A549 (cell line): ENCODE results near the gene CLECL1. TPM values are rescaled to one million over a fixed set of nuclear protein-coding genes. Genes with fewer than 3 reads are reported as not detected.

ENCODE experiments used
- ATAC-seq, 2 experiments: fragments of 200-7000 bp in 1 of 2; fragments of >200 bp in 1 of 2; cut with Nextera tagmentation in 1 of 2; cut with Tn5 transposase in 1 of 2; 3 replicates each; pipeline versions ENCODE4 v1.8.0 to v1.9.1; 2018 to 2020; ENCODE audit warnings: mild to moderate bottlenecking in 1 of 2, moderate library complexity in 1 of 2
- CTCF ChIA-PET: fragments of 300-600 bp; sonication (Branson Sonifier 250); formaldehyde crosslinking; extraction: SDS; loops from one replicate; lab custom pipeline; 2021; ENCODE audit warnings: antibody characterized with exemption, inconsistent platforms; lab: Yijun Ruan, JAX
- POLR2A ChIA-PET: fragments of 350-600 bp; formaldehyde crosslinking; extraction: SDS; loops from one replicate; lab custom pipeline; 2021; ENCODE audit warnings: antibody characterized with exemption, inconsistent platforms; lab: Yijun Ruan, JAX
- DNase-seq, 2 experiments: peaks; one replicate each; pipeline versions ENCODE4 v3.0.0 to v3.0.0-alpha.2; 2011 to 2016; ENCODE audit warnings: low read depth in 1 of 2, low spot score in 1 of 2
- FAIRE-seq: peaks from 2 replicates; lab custom pipeline; 2011; peaks lifted over from hg19 to GRCh38; lab: Jason Lieb, UNC
- H3K27ac ChIP-seq, 2 experiments: fragments of >200 bp; sonication (Bioruptor Twin); formaldehyde crosslinking; 3 replicates each; pipeline ENCODE4 v1.5.1; 2016 to 2017
- H3K4me1 ChIP-seq: fragments of >200 bp; sonication (Bioruptor Twin); formaldehyde crosslinking; 3 replicates; pipeline ENCODE4 v1.6.1; 2016
- H3K4me2 ChIP-seq: fragments of >200 bp; sonication (Bioruptor Twin); formaldehyde crosslinking; 3 replicates; pipeline ENCODE4 v1.6.1; 2016
- H3K4me3 ChIP-seq: fragments of >200 bp; sonication (Bioruptor Twin); formaldehyde crosslinking; 3 replicates; pipeline ENCODE4 v1.5.1; 2016
- H3K9me3 ChIP-seq: fragments of >200 bp; sonication (Bioruptor Twin); formaldehyde crosslinking; 3 replicates; pipeline ENCODE4 v1.6.1; 2016
- BHLHE40 ChIP-seq: IDR thresholded peaks from 2 replicates; pipeline ENCODE4 v1.6.1; 2012; ENCODE audit warnings: low read depth, low read length, inconsistent platforms
- CBX8 ChIP-seq: fragments of 200-600 bp; sonication (generic); IDR thresholded peaks from 2 replicates; pipeline ENCODE4 v1.6.1; 2016
- CEBPB ChIP-seq, 2 experiments: fragments of >200 bp in 1 of 2; sonication (Bioruptor Twin) in 1 of 2; formaldehyde crosslinking in 1 of 2; IDR thresholded peaks; 2 replicates each; pipeline ENCODE4 v1.6.1; 2012 to 2016
- CHD4 ChIP-seq: fragments of 200-600 bp; sonication (generic); IDR thresholded peaks from 2 replicates; pipeline ENCODE4 v1.6.1; 2016; ENCODE audit warnings: antibody characterized with exemption, mild to moderate bottlenecking, borderline replicate concordance
- E2F6 ChIP-seq: IDR thresholded peaks from 2 replicates; pipeline ENCODE4 v1.6.1; 2012; ENCODE audit warnings: low read depth, borderline replicate concordance
- EP300 ChIP-seq, 2 experiments: fragments of >200 bp; sonication (Bioruptor Twin); formaldehyde crosslinking; IDR thresholded peaks; 2 replicates in 1 of 2; 3 replicates in 1 of 2; pipeline ENCODE4 v1.6.1; 2016 to 2017
- ESRRA ChIP-seq: fragments of 150-350 bp; IDR thresholded peaks from 2 replicates; pipeline ENCODE4 v1.6.1; 2014; ENCODE audit warnings: mild to moderate bottlenecking, low read length, borderline replicate concordance
- FOSL2 ChIP-seq, 2 experiments: fragments of 450-650 bp in 1 of 2; fragments of >200 bp in 1 of 2; sonication (Bioruptor Twin) in 1 of 2; formaldehyde crosslinking; IDR thresholded peaks; 2 replicates each; pipeline versions ENCODE4 v1.5.0 to v1.6.1; 2016 to 2020; ENCODE audit warnings: mild to moderate bottlenecking in 1 of 2, moderate library complexity in 1 of 2
- FOXS1 ChIP-seq: fragments of 250-450 bp; sonication (Bioruptor Pico); IDR thresholded peaks from 2 replicates; pipeline ENCODE4 v1.5.0; 2020; ENCODE audit warnings: mild to moderate bottlenecking, moderate library complexity
- HDAC2 ChIP-seq: fragments of 200-600 bp; sonication (generic); IDR thresholded peaks from 2 replicates; pipeline ENCODE4 v1.6.1; 2016
- HES2 ChIP-seq: fragments of >200 bp; sonication (Bioruptor Twin); formaldehyde crosslinking; IDR thresholded peaks from 2 replicates; pipeline ENCODE4 v1.6.1; 2016
- HEYL ChIP-seq: fragments of 250-450 bp; sonication (Bioruptor Pico); IDR thresholded peaks from 2 replicates; pipeline ENCODE4 v1.8.0; 2021; ENCODE audit warnings: mild to moderate bottlenecking, moderate library complexity
- HOXA7 ChIP-seq: fragments of 250-450 bp; sonication (Bioruptor Pico); IDR thresholded peaks from 2 replicates; pipeline ENCODE4 v1.5.0; 2020; ENCODE audit warnings: mild to moderate bottlenecking, moderate library complexity
- HOXB5 ChIP-seq: fragments of 250-450 bp; sonication (Bioruptor Pico); IDR thresholded peaks from 2 replicates; pipeline ENCODE4 v1.5.0; 2020; ENCODE audit warnings: mild to moderate bottlenecking, moderate library complexity
- JUNB ChIP-seq: fragments of >200 bp; sonication (Bioruptor Twin); formaldehyde crosslinking; IDR thresholded peaks from 2 replicates; pipeline ENCODE4 v1.6.1; 2016
- KDM1A ChIP-seq: fragments of 200-600 bp; sonication (generic); IDR thresholded peaks from 2 replicates; pipeline ENCODE4 v1.6.1; 2016; ENCODE audit warnings: low read depth, mild to moderate bottlenecking
- KDM5A ChIP-seq: fragments of 200-600 bp; sonication (generic); IDR thresholded peaks from 2 replicates; pipeline ENCODE4 v1.6.1; 2016; ENCODE audit warnings: antibody characterized with exemption, mild to moderate bottlenecking
- MAFK ChIP-seq: fragments of 450-650 bp; IDR thresholded peaks from 2 replicates; pipeline ENCODE4 v1.6.1; 2014; ENCODE audit not compliant: partially characterized antibody
- MAX ChIP-seq: IDR thresholded peaks from 2 replicates; pipeline ENCODE4 v1.6.1; 2012
- MAZ ChIP-seq: fragments of 150-350 bp; IDR thresholded peaks from 2 replicates; pipeline ENCODE4 v1.6.1; 2014; ENCODE audit warnings: antibody characterized with exemption, low read depth, low read length, borderline replicate concordance
- NFE2L2 ChIP-seq: fragments of 150-350 bp; conservative IDR thresholded peaks from 2 replicates; pipeline ENCODE4 v1.6.1; 2014; ENCODE audit warnings: low read length
- PBX3 ChIP-seq: IDR thresholded peaks from 2 replicates; pipeline ENCODE4 v1.6.1; 2012
- PHF8 ChIP-seq: fragments of 200-600 bp; sonication (generic); IDR thresholded peaks from 2 replicates; pipeline ENCODE4 v1.6.1; 2016; ENCODE audit warnings: low read depth, mild to moderate bottlenecking, antibody characterized with exemption, moderate library complexity, borderline replicate concordance
- POLR2A ChIP-seq: IDR thresholded peaks from 2 replicates; pipeline ENCODE4 v1.6.1; 2012; ENCODE audit warnings: mild to moderate bottlenecking, low read length
- POLR2AphosphoS2 ChIP-seq: conservative IDR thresholded peaks from 2 replicates; pipeline ENCODE4 v1.6.1; 2012; ENCODE audit warnings: low read length, improper control_type of control experiment, inconsistent platforms
- RARB ChIP-seq: fragments of 250-450 bp; sonication (Bioruptor Pico); IDR thresholded peaks from 2 replicates; pipeline ENCODE4 v1.8.0; 2021; ENCODE audit warnings: mild to moderate bottlenecking, moderate library complexity
- RCOR1 ChIP-seq: fragments of 150-350 bp; IDR thresholded peaks from 2 replicates; pipeline ENCODE4 v1.6.1; 2014; ENCODE audit warnings: antibody characterized with exemption, low read length, low read depth
- RFX5 ChIP-seq: fragments of 450-650 bp; IDR thresholded peaks from 2 replicates; pipeline ENCODE4 v1.7.1; 2014; ENCODE audit warnings: antibody characterized with exemption, mild to moderate bottlenecking, moderate library complexity
- SMC3 ChIP-seq: fragments of >200 bp; sonication (Bioruptor Twin); formaldehyde crosslinking; IDR thresholded peaks from 3 replicates; pipeline ENCODE4 v1.6.1; 2018; ENCODE audit warnings: inconsistent platforms
- SREBF2 ChIP-seq: fragments of 450-650 bp; IDR thresholded peaks from 2 replicates; pipeline ENCODE4 v1.6.1; 2014; ENCODE audit warnings: mild to moderate bottlenecking, moderate library complexity
- TFCP2L1 ChIP-seq: fragments of 250-450 bp; sonication (Bioruptor Pico); IDR thresholded peaks from 2 replicates; pipeline ENCODE4 v1.5.0; 2021; ENCODE audit warnings: mild to moderate bottlenecking
- USF2 ChIP-seq: fragments of 450-650 bp; IDR thresholded peaks from 2 replicates; pipeline ENCODE4 v1.6.1; 2014; ENCODE audit warnings: antibody characterized with exemption
- ZNF302 ChIP-seq: fragments of 250-450 bp; sonication (Bioruptor Pico); IDR thresholded peaks from 2 replicates; pipeline ENCODE4 v1.9.0; 2021; ENCODE audit warnings: inconsistent platforms, mild to moderate bottlenecking, moderate library complexity
- WGBS: methylation state at CpG from one replicate; pipeline ENCODE4 v1.1.6; 2017; ENCODE audit errors: missing lambda C conversion rate; 5-methylcytosine and 5-hydroxymethylcytosine counted together
- polyA plus RNA-seq, 4 experiments: library from polyadenylated mRNA; depleted of rRNA in 3 of 4; stranded (reverse); fragments of >200 nt; fragmentation: RNase III in 1 of 4; extraction: RNeasy Plus Mini Kit Qiagen cat#74134 plus additional on column Dnase treatment in 1 of 4; gene quantifications; 2 replicates in 3 of 4; 3 replicates in 1 of 4; pipeline ENCODE4 v1.2.3, GENCODE V29; 2011 to 2017

CLECL1 gene
- polyA plus RNA-seq, 2 of the 4 experiments (the other 2 are of a cell fraction), result not detected

- Histone ChIP-seq H3K27ac (no peak overlapping the region), H3K4me1 (no peaks in the 10 kb centered on the region), H3K9me3 (peaks cover 9% of the 10 kb centered on the region; the same call in 1 of the 3 replicates), H3K4me3 (no peak overlapping the region), H3K4me2 (no peak overlapping the region)
- TF ChIP-seq E2F6 (no peak), RARB (no peak), POLR2AphosphoS2 (no peak), MAX (no peak), KDM1A (no peak), FOSL2 (IDR thresholded peaks at IDR 0.05) (no peak), FOSL2 (CRISPR knock-in tag; IDR thresholded peaks at IDR 0.05) (no peak), PBX3 (no peak), JUNB (no peak), CBX8 (no peak), ESRRA (no peak), ZNF302 (CRISPR knock-in tag) (no peak), NFE2L2 (no peak), RCOR1 (no peak), HDAC2 (no peak)
- no peak for DNase-seq
- ATAC-seq, result no peak
- no peak for FAIRE-seq
- POLR2A ChIA-PET, result no interaction called here
- 78% methylated on average over 2 of the region's 2 CpGs for WGBS
- CTCF ChIA-PET, result interaction anchor here (3.1 kb wide), 1 partner anchor 8 kb away, joined by 20 read pairs; no protein-coding TSS in a partner anchor
These were observed 32.3 kb downstream of the CLECL1 start for GRCh38 chr12:9700606-9700956.

- CTCF ChIA-PET, result interaction anchor here (3.1 kb wide), 1 partner anchor 8 kb away, joined by 20 read pairs; no protein-coding TSS in a partner anchor
- FAIRE-seq (no peak), ATAC-seq (no peak), DNase-seq (no peak)
- H3K4me2 ChIP-seq, result no peak overlapping the region
- peaks cover 9% of the 10 kb centered on the region; the same call in 1 of the 3 replicates for H3K9me3 ChIP-seq
- no peaks in the 10 kb centered on the region for H3K4me1 ChIP-seq
- H3K4me3 ChIP-seq, result no peak overlapping the region
- POLR2A ChIA-PET, result no interaction called here
- no peak overlapping the region for H3K27ac ChIP-seq
- TF ChIP-seq POLR2AphosphoS2 (no peak), BHLHE40 (no peak), HEYL (CRISPR knock-in tag) (no peak), MAZ (no peak), EP300 (IDR thresholded peaks at IDR 0.05) (no peak), RARB (no peak), PHF8 (no peak), SMC3 (no peak), KDM5A (no peak), POLR2A (no peak), RFX5 (no peak), CHD4 (no peak)
- WGBS, result 50% methylated on average over 2 of the region's 2 CpGs
These were observed 32.8 kb downstream of the CLECL1 start for GRCh38 chr12:9699898-9700605.

- ChIA-PET POLR2A (no interaction called here), CTCF (interaction anchor here (3.1 kb wide), 1 partner anchor 9 kb away, joined by 20 read pairs; no protein-coding TSS in a partner anchor)
- ATAC-seq (no peak), DNase-seq (no peak), FAIRE-seq (no peak)
- Histone ChIP-seq H3K9me3 (peaks cover 9% of the 10 kb centered on the region; the same call in 1 of the 3 replicates), H3K4me1 (no peaks in the 10 kb centered on the region), H3K27ac (no peak overlapping the region), H3K4me3 (no peak overlapping the region), H3K4me2 (no peak overlapping the region)
- WGBS, result 16% methylated on average over 1 of the region's 1 CpG
- TF ChIP-seq FOSL2 (IDR thresholded peaks at IDR 0.05) (no peak), FOSL2 (CRISPR knock-in tag; IDR thresholded peaks at IDR 0.05) (no peak), MAFK (no peak), TFCP2L1 (no peak), USF2 (no peak), FOXS1 (CRISPR knock-in tag) (no peak), ZNF302 (CRISPR knock-in tag) (no peak), POLR2AphosphoS2 (no peak), SMC3 (no peak), HES2 (no peak), HOXB5 (CRISPR knock-in tag) (no peak), CEBPB (IDR thresholded peaks at IDR 0.05) (no peak), SREBF2 (no peak), HOXA7 (CRISPR knock-in tag) (no peak), POLR2A (no peak)
These were observed 33.5 kb downstream of the CLECL1 start for GRCh38 chr12:9699269-9699897.
